ENCODE measurements around the gene LMBR1L. TPM values are rescaled to one million over a fixed set of nuclear protein-coding genes. Genes with fewer than 3 reads are reported as not detected.
"Not testable (repeated sequence)": the region's sequence is repeated elsewhere in the genome, so short reads cannot be mapped to it uniquely, and the experiment has no call there.

The LMBR1L gene
- total RNA-seq, 1 experiment from 2014 or later = 46.8 TPM

GRCh38 chr12:49129332-49130150 is 18.9 kb upstream of the LMBR1L start:
- peak overlapping the region; percentile 95 for H3K27ac ChIP-seq (ENCODE audit: low read length)
- H4K20me1 ChIP-seq (ENCODE audit: insufficient read depth, low read depth, low read length) = peaks cover 18% of the 10 kb centered on the region
- H3K9me3 ChIP-seq (ENCODE audit: low read length) = no peaks in the 10 kb centered on the region
- no peaks in the 10 kb centered on the region for H3K27me3 ChIP-seq (ENCODE audit: low read length)
- peak overlapping the region; percentile 97 for H3K9ac ChIP-seq (ENCODE audit: low read length)
- no peak overlapping the region for H2AFZ ChIP-seq (ENCODE audit: low read length)
- peak overlapping the region; percentile 92 for H3K4me3 ChIP-seq (ENCODE audit: low read length)
- peak overlapping the region; percentile 87 for H3K4me2 ChIP-seq (ENCODE audit: low read depth, low read length, poor library complexity, severe bottlenecking)
- DNase-seq = peak; percentile 23
- H3K9me2 ChIP-seq (replicated peaks; ENCODE audit: insufficient read depth, low read length) = no peaks in the 10 kb centered on the region
- H3K79me2 ChIP-seq (ENCODE audit: low read length) = peaks cover 26% of the 10 kb centered on the region
- peaks cover 35% of the 10 kb centered on the region for H3K4me1 ChIP-seq (ENCODE audit: low read length)
- peaks cover 29% of the 10 kb centered on the region for H3K36me3 ChIP-seq (ENCODE audit: insufficient read depth, low read length)

GRCh38 chr12:49127971-49128370 is 17.3 kb upstream of the LMBR1L start:
- H4K20me1 ChIP-seq (ENCODE audit: insufficient read depth, low read depth, low read length) = peaks cover 18% of the 10 kb centered on the region
- not testable (repeated sequence) for H3K27me3 ChIP-seq (ENCODE audit: low read length); H3K9me3 ChIP-seq (ENCODE audit: low read length); H3K27ac ChIP-seq (ENCODE audit: low read length); H3K4me3 ChIP-seq (ENCODE audit: low read length); H3K4me2 ChIP-seq (ENCODE audit: low read depth, low read length, poor library complexity, severe bottlenecking); H2AFZ ChIP-seq (ENCODE audit: low read length); DNase-seq; H3K9me2 ChIP-seq (replicated peaks; ENCODE audit: insufficient read depth, low read length); H3K9ac ChIP-seq (ENCODE audit: low read length)
- peaks cover 16% of the 10 kb centered on the region for H3K79me2 ChIP-seq (ENCODE audit: low read length)
- peaks cover 29% of the 10 kb centered on the region for H3K36me3 ChIP-seq (ENCODE audit: insufficient read depth, low read length)
- H3K4me1 ChIP-seq (ENCODE audit: low read length) = peaks cover 24% of the 10 kb centered on the region

GRCh38 chr12:49126852-49127763 is 16.5 kb upstream of the LMBR1L start:
- no peak overlapping the region for H2AFZ ChIP-seq (ENCODE audit: low read length)
- DNase-seq = peak; percentile 73
- no peaks in the 10 kb centered on the region for H3K27me3 ChIP-seq (ENCODE audit: low read length)
- no peaks in the 10 kb centered on the region for H3K9me2 ChIP-seq (replicated peaks; ENCODE audit: insufficient read depth, low read length)
- peaks cover 13% of the 10 kb centered on the region for H3K79me2 ChIP-seq (ENCODE audit: low read length)
- peaks cover 18% of the 10 kb centered on the region for H4K20me1 ChIP-seq (ENCODE audit: insufficient read depth, low read depth, low read length)
- H3K27ac ChIP-seq (ENCODE audit: low read length) = no peak overlapping the region; the same call in 1 of the 2 replicates
- no peaks in the 10 kb centered on the region for H3K9me3 ChIP-seq (ENCODE audit: low read length)
- peaks cover 16% of the 10 kb centered on the region for H3K4me1 ChIP-seq (ENCODE audit: low read length)
- H3K36me3 ChIP-seq (ENCODE audit: insufficient read depth, low read length) = peaks cover 29% of the 10 kb centered on the region
- no peak overlapping the region for H3K9ac ChIP-seq (ENCODE audit: low read length)
- H3K4me2 ChIP-seq (ENCODE audit: low read depth, low read length, poor library complexity, severe bottlenecking) = no peak overlapping the region
- H3K4me3 ChIP-seq (ENCODE audit: low read length) = no peak overlapping the region

- no peaks in the 10 kb centered on the region for H3K79me2 ChIP-seq (ENCODE audit: low read length)
- H3K9me3 ChIP-seq (ENCODE audit: low read length) = no peaks in the 10 kb centered on the region
- H3K4me2 ChIP-seq (ENCODE audit: low read depth, low read length, poor library complexity, severe bottlenecking) = no peak overlapping the region
- H3K4me3 ChIP-seq (ENCODE audit: low read length) = no peak overlapping the region
- H3K4me1 ChIP-seq (ENCODE audit: low read length) = no peaks in the 10 kb centered on the region
- H3K27me3 ChIP-seq (ENCODE audit: low read length) = no peaks in the 10 kb centered on the region
- no peaks in the 10 kb centered on the region for H3K9me2 ChIP-seq (replicated peaks; ENCODE audit: insufficient read depth, low read length)
- H3K27ac ChIP-seq (ENCODE audit: low read length) = no peak overlapping the region
- H3K36me3 ChIP-seq (ENCODE audit: insufficient read depth, low read length) = no peaks in the 10 kb centered on the region
- DNase-seq = no peak
- no peak overlapping the region for H3K9ac ChIP-seq (ENCODE audit: low read length)
- H4K20me1 ChIP-seq (ENCODE audit: insufficient read depth, low read depth, low read length) = no peaks in the 10 kb centered on the region
- no peak overlapping the region; the same call in 1 of the 2 replicates for H2AFZ ChIP-seq (ENCODE audit: low read length)
Measured at GRCh38 chr12:49121047-49121696, 10.5 kb upstream of the LMBR1L start.

DNA sequence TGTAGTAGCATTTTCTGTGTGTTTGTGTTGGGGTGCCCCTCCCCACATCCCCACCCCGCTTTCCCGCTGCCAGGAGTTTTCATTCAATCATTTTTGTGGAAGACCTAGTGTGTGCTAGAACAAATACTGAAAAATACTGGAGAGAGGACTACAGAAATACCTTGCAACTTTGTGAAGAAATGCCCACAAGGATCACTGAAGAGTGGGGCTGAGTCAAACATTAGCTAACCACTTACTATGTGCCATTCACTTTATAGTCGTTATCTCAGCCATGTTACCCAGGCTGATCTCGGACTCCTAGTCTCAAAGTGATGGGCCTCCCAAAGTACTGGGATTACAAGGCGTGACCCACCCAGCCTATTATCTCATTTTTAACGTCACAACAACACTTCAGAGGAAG is 559 bp upstream of the LMBR1L start:
- peak overlapping the region; percentile 59 for H3K9ac ChIP-seq (ENCODE audit: low read length)
- no peaks in the 10 kb centered on the region for H3K36me3 ChIP-seq (ENCODE audit: insufficient read depth, low read length)
- peak overlapping the region; percentile 64 for H3K4me3 ChIP-seq (ENCODE audit: low read length)
- H3K79me2 ChIP-seq (ENCODE audit: low read length) = no peaks in the 10 kb centered on the region
- peaks cover 15% of the 10 kb centered on the region for H3K4me1 ChIP-seq (ENCODE audit: low read length)
- no peak overlapping the region for H3K27ac ChIP-seq (ENCODE audit: low read length)
- peaks cover 4% of the 10 kb centered on the region; the same call in 1 of the 2 replicates for H3K27me3 ChIP-seq (ENCODE audit: low read length)
- H2AFZ ChIP-seq (ENCODE audit: low read length) = peak overlapping the region; percentile 91
- 0 out of 2 replicates have a peak, but pooled peaks cover 3% of the 10 kb centered on the region for H4K20me1 ChIP-seq (ENCODE audit: insufficient read depth, low read depth, low read length)
- peak overlapping the region; percentile 93 for H3K4me2 ChIP-seq (ENCODE audit: low read depth, low read length, poor library complexity, severe bottlenecking)
- no peak for DNase-seq
- H3K9me3 ChIP-seq (ENCODE audit: low read length) = no peaks in the 10 kb centered on the region
- H3K9me2 ChIP-seq (replicated peaks; ENCODE audit: insufficient read depth, low read length) = no peaks in the 10 kb centered on the region

- H3K79me2 ChIP-seq (ENCODE audit: low read length) = no peaks in the 10 kb centered on the region
- H3K9me2 ChIP-seq (replicated peaks; ENCODE audit: insufficient read depth, low read length) = no peaks in the 10 kb centered on the region
- 0 out of 2 replicates have a peak, but pooled peaks cover 3% of the 10 kb centered on the region for H4K20me1 ChIP-seq (ENCODE audit: insufficient read depth, low read depth, low read length)
- H3K9ac ChIP-seq (ENCODE audit: low read length) = peak overlapping the region; percentile 87
- H3K4me3 ChIP-seq (ENCODE audit: low read length) = peak overlapping the region; percentile 83
- peak overlapping the region; percentile 93 for H3K4me2 ChIP-seq (ENCODE audit: low read depth, low read length, poor library complexity, severe bottlenecking)
- H3K27me3 ChIP-seq (ENCODE audit: low read length) = peaks cover 4% of the 10 kb centered on the region; the same call in 1 of the 2 replicates
- DNase-seq = no peak
- no peak overlapping the region for H3K27ac ChIP-seq (ENCODE audit: low read length)
- peaks cover 22% of the 10 kb centered on the region for H3K4me1 ChIP-seq (ENCODE audit: low read length)
- H3K9me3 ChIP-seq (ENCODE audit: low read length) = no peaks in the 10 kb centered on the region
- no peaks in the 10 kb centered on the region for H3K36me3 ChIP-seq (ENCODE audit: insufficient read depth, low read length)
- H2AFZ ChIP-seq (ENCODE audit: low read length) = peak overlapping the region; percentile 64; the same call in 1 of the 2 replicates
Measured at GRCh38 chr12:49109641-49110463, 795 bp downstream of the LMBR1L start.

GRCh38 chr12:49108958-49109404 is 1.7 kb downstream of the LMBR1L start:
- peak overlapping the region; percentile 93 for H3K4me2 ChIP-seq (ENCODE audit: low read depth, low read length, poor library complexity, severe bottlenecking)
- H3K9me2 ChIP-seq (replicated peaks; ENCODE audit: insufficient read depth, low read length) = no peaks in the 10 kb centered on the region
- H4K20me1 ChIP-seq (ENCODE audit: insufficient read depth, low read depth, low read length) = 0 out of 2 replicates have a peak, but pooled peaks cover 3% of the 10 kb centered on the region
- peak overlapping the region; percentile 87; the same call in 1 of the 2 replicates for H3K9ac ChIP-seq (ENCODE audit: low read length)
- H3K4me1 ChIP-seq (ENCODE audit: low read length) = peaks cover 26% of the 10 kb centered on the region
- no peak overlapping the region for H2AFZ ChIP-seq (ENCODE audit: low read length)
- DNase-seq = no peak
- no peaks in the 10 kb centered on the region for H3K36me3 ChIP-seq (ENCODE audit: insufficient read depth, low read length)
- H3K9me3 ChIP-seq (ENCODE audit: low read length) = no peaks in the 10 kb centered on the region
- H3K79me2 ChIP-seq (ENCODE audit: low read length) = no peaks in the 10 kb centered on the region
- no peak overlapping the region for H3K27ac ChIP-seq (ENCODE audit: low read length)
- peaks cover 4% of the 10 kb centered on the region; the same call in 1 of the 2 replicates for H3K27me3 ChIP-seq (ENCODE audit: low read length)
- H3K4me3 ChIP-seq (ENCODE audit: low read length) = peak overlapping the region; percentile 83; the same call in 1 of the 2 replicates

Data from Karpas-422 (cell line).